ENCODE data around the gene CAPG.
"Not testable (repeated sequence)": the region's sequence is repeated elsewhere in the genome, so short reads cannot be mapped to it uniquely, and the experiment has no call there.

The CAPG gene

GRCh38 chr2:85420536-85421259, 10.5 kb upstream of the CAPG start:
- peak; percentile 91 for DNase-seq (ENCODE audit: low spot score)

GRCh38 chr2:85419009-85419675, 9.0 kb upstream of the CAPG start:
- no peak for DNase-seq (ENCODE audit: low spot score)

- DNase-seq (ENCODE audit: low spot score): peak; percentile 89
Measured at GRCh38 chr2:85418132-85419008, 8.2 kb upstream of the CAPG start, which contains the start of gene SH2D6. TSS of gene SH2D6 (plus strand) at chr2:85418714. CDS start at chr2:85429466, 10,752 bp downstream.

GRCh38 chr2:85415980-85416650, 5.9 kb upstream of the CAPG start:
- DNase-seq (ENCODE audit: low spot score): no peak

GRCh38 chr2:85414761-85415553, 4.8 kb upstream of the CAPG start:
- no peak for DNase-seq (ENCODE audit: low spot score)

- not testable (repeated sequence) for DNase-seq (ENCODE audit: low spot score)
Measured at GRCh38 chr2:85414421-85414759, 4.2 kb upstream of the CAPG start.

GRCh38 chr2:85413592-85414420, 3.6 kb upstream of the CAPG start:
- DNase-seq (ENCODE audit: low spot score): peak; percentile 70

- no peak for DNase-seq (ENCODE audit: low spot score)
Measured at GRCh38 chr2:85411405-85411748, 1.2 kb upstream of the CAPG start.

- no peak for DNase-seq (ENCODE audit: low spot score)
Measured at GRCh38 chr2:85410584-85411404, 628 bp upstream of the CAPG start.

GRCh38 chr2:85405201-85406059, 4.7 kb downstream of the CAPG start:
- no peak for DNase-seq (ENCODE audit: low spot score)

GRCh38 chr2:85401844-85402243, 8.3 kb downstream of the CAPG start:
- DNase-seq (ENCODE audit: low spot score): no peak

GRCh38 chr2:85401464-85401805, 8.7 kb downstream of the CAPG start:
- DNase-seq (ENCODE audit: low spot score): no peak

GRCh38 chr2:85400541-85401463, 9.4 kb downstream of the CAPG start:
- DNase-seq (ENCODE audit: low spot score): no peak

- DNase-seq (ENCODE audit: low spot score): no peak
Measured at GRCh38 chr2:85400023-85400422, 10.1 kb downstream of the CAPG start.

- DNase-seq (ENCODE audit: low spot score): no peak
Measured at GRCh38 chr2:85399183-85399455, 11.0 kb downstream of the CAPG start.

GRCh38 chr2:85398426-85399182, 11.6 kb downstream of the CAPG start:
- no peak for DNase-seq (ENCODE audit: low spot score)

- DNase-seq (ENCODE audit: low spot score): no peak
Measured at GRCh38 chr2:85397925-85398331, 12.2 kb downstream of the CAPG start.
